GM12872 (cell line): ENCODE results near the gene FARP1.

Source experiments
- TF ChIP-seq, protein P1 (sequence below): IDR thresholded peaks from 3 replicates; pipeline ENCODE4 v1.5.1; 2011; ENCODE audit warnings: low read depth, mild to moderate bottlenecking, low read length, moderate library complexity; ENCODE audit not compliant: insufficient read depth

Gene FARP1

DNA sequence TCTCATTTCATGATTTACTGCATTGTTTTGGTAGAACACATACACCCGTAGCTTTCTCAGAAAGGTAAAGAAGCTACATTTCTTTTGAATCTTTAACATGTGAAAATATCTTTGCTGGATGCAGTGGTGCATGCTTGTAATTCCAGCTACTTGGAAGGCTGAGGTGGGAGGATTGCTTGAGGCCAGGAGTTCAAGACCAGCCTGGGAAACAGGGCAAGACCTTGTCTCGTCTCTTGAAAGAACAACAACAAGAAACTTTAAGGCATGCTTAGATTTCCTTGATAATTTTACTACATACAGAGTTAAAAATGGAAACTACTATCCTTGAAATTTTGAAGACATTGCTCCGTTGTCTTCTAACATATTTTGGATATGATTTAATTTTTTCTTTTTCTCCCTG is 26.4 kb downstream of the FARP1 start:
- TF ChIP-seq, protein P1, sequence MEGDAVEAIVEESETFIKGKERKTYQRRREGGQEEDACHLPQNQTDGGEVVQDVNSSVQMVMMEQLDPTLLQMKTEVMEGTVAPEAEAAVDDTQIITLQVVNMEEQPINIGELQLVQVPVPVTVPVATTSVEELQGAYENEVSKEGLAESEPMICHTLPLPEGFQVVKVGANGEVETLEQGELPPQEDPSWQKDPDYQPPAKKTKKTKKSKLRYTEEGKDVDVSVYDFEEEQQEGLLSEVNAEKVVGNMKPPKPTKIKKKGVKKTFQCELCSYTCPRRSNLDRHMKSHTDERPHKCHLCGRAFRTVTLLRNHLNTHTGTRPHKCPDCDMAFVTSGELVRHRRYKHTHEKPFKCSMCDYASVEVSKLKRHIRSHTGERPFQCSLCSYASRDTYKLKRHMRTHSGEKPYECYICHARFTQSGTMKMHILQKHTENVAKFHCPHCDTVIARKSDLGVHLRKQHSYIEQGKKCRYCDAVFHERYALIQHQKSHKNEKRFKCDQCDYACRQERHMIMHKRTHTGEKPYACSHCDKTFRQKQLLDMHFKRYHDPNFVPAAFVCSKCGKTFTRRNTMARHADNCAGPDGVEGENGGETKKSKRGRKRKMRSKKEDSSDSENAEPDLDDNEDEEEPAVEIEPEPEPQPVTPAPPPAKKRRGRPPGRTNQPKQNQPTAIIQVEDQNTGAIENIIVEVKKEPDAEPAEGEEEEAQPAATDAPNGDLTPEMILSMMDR = no peak

DNA sequence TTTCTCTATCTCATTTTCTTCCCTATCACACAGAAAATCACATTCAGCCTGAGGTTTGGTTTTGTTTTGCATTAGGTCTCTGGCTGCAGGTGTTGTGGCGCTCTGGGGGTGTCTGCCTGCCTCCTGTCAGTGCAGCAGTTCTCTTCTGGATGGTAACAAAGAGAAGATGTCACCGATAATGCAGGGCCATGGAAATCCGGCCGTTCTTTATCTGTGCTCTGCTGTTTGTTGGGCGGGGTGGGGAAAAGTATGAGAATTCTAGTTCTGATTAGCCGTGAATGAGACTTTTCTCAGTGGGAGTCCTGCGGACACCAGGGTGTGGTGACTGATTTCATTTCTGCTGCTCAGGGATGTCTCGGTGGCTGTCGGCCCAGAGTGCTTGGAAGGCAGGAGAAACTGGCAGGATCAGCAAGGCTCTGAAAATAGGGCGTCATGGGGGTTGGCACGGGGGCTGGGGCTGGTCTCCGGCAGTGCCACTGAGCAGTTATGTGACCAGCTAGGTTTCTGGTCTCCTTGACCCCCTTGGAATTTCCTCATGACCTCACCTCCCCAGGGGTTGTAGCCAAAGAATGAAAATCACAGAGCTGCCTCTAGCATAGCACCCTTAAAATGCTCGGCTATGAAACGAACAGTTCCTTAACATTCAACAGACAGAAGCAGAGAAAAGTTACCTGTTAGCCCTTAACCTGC is 29.2 kb downstream of the FARP1 start:
- TF ChIP-seq, protein P1 = no peak

DNA sequence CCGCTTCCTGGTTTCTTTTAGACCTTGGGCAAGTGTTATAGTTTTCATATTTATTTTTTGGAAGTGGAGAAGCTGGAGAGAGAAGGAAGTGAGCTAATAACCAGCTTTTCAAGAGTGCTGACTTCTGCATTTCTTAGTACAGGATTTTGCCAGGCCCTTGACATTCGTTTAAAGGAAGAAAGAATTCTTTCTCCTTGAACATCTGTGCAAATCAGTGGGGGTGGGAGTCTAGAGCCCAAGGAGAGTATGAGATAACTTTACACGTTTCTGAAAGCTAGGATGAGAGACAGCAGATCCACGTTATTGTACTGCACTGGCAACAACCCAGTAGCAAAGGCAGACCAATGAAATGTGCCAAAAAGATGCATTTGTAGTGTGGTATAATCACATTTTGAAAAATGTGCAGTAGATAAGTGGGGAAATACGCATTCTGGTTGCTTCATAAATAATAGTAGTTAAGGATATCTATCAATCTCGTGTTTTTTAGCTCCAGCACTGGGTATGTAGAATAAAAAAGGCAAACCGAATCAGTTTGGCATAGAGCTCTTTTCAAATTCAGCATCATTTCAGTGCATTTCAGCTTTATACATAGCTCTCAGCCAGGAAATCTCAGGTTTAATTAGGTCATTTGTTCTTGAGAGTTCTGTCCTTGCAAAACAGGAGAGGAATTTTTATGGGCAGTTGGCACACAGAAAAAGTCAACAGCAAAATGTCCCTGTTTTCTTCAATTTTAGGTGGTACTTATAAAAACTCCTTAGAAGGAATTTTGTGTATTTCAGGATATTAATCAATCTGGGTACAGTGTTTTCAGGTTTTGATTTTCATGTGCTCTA is 29.9 kb downstream of the FARP1 start:
- TF ChIP-seq, protein P1 = no peak

DNA sequence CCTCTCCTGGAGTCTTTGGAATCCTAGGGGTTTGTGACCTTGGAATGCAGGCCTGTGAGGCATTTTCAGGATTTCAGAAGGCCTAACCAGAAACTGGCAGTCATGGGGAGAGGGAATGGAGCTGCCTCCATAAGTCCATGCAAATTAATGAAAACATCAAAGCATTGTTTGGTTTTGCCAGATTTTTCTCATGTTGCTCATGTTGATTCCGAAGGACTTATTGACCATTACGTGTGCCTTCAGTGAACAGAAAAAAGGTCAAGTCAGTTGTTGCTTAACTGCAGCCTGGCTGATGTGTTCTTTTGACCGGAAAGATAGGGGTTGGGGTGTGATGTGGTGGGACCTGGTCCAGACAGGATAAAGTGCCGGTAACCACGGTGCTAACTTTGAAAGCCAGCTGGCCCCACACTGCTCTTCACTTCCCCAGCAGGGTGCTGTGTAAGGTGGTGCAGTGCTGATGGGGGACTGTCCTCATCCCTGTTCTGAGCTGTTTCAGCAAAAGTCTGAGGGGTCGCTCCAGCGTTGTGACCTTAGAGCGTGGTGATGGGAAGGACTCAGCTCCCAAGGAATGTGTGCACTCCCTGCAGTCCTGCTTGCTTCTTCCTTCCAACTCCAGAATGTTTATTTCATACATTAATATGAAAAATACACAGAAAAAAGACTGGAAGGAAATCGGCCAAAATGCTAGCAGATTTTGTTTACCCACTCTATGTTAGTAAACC is 30.7 kb downstream of the FARP1 start:
- TF ChIP-seq, protein P1 = no peak

DNA sequence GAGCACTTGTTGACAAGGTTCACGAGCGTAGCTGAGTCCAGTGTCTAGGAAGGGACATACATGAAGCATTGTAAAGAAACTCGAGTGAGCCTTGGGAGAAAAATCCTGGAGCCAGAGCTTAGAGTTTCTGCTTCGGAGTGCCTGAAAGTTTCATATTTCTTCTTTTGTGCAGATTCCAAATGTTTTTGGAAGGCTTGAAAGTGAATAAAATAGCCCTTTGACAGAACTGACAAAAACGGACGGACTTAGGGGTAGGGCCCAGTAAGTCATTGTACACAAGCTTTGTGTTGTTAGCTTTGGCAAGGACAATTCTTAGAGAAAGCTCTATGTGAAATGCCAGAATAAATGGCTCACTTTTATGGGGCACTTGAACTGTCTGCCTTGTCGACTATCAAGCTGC is 31.4 kb downstream of the FARP1 start:
- TF ChIP-seq, protein P1 = no peak

DNA sequence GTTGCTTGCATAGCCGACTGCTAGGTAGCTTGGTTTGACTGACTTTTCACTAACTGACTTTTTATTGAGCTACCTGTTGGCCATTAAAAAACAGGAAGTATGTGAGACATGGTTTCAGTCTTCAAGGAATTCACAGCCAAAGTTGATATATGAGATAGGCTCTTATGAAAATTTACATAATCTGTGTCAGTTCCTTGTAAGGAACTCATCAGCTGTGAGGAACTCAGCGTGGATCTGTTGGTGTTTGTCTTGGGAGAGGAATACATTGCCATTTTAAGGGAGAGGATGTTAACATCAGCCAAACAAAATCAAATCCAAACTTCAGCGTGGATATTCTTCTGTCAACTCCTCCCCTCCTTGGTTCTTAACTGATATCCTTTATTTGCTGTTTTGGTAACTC is 32.1 kb downstream of the FARP1 start:
- TF ChIP-seq, protein P1 = no peak

DNA sequence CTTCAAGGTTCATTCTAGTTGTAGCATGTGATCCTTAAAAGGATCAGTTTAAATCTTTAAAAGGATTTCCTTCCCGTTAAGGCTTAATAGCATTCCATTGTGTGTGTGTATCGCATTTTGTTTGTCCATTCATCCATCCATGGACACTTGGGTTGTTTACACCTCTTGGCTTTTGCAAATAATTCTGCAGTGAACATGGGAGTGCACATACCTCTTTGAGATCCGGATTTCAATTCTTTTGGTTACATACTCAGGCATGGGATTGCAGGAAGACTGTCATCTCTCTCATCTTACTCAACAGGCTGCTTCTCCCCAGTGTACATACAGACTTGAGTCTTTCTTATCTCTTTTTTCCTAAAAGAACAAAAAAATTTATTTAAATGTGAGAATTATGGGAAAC is 32.9 kb downstream of the FARP1 start:
- TF ChIP-seq, protein P1 = no peak
